GM18507 (cell line): ENCODE measurements around the gene CYP24A1.

ENCODE experiments used
- DNase-seq: peaks from one replicate; pipeline ENCODE4 v3.0.0; 2011; ENCODE audit warnings: low read depth; ENCODE audit not compliant: insufficient read length; ENCODE audit errors: extremely low spot score
- FAIRE-seq: peaks from 2 replicates; lab custom pipeline; 2011; peaks lifted over from hg19 to GRCh38; lab: Jason Lieb, UNC

Gene CYP24A1

DNA sequence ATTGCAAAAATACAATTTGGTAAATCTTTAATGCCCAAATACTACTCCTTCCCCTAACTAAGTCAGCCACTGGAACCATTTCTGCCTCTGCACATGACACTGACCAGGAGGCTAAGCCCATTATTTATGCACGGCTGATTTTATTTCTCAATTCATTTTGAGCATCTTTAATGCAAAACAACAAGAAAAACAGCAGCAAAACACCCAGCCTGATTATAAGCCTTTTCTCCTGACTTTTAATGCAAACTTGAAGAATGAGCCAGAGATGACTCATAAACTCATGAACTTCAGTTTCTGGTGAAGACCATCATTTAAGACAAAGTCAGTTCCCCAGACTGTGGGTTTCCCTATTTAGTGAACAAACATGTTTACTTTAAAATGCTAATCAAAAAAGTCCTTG, 51.6 kb downstream of the CYP24A1 start:
- DNase-seq (no peak), FAIRE-seq (peak; percentile 67)

DNA sequence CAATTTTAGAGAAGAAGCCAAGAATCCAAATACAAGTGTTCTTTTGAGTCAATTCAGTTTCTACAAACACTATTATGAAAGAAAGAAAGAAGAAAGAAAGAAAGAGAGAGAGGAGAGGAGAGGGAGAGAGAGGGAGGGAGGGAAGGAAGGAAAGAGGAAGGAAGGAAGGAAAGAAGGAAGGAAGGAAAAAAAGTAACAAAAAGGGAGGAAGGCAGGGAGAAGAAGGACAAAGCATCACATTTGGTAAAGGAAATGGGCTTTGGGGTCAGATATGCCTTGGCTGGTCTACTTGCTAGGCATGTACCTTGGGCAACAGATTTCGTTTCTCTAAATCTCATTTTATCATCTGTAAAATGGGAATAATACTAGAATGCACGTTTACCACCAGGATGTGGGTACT, 54.0 kb downstream of the CYP24A1 start:
- DNase-seq: no peak
- no peak for FAIRE-seq

DNA sequence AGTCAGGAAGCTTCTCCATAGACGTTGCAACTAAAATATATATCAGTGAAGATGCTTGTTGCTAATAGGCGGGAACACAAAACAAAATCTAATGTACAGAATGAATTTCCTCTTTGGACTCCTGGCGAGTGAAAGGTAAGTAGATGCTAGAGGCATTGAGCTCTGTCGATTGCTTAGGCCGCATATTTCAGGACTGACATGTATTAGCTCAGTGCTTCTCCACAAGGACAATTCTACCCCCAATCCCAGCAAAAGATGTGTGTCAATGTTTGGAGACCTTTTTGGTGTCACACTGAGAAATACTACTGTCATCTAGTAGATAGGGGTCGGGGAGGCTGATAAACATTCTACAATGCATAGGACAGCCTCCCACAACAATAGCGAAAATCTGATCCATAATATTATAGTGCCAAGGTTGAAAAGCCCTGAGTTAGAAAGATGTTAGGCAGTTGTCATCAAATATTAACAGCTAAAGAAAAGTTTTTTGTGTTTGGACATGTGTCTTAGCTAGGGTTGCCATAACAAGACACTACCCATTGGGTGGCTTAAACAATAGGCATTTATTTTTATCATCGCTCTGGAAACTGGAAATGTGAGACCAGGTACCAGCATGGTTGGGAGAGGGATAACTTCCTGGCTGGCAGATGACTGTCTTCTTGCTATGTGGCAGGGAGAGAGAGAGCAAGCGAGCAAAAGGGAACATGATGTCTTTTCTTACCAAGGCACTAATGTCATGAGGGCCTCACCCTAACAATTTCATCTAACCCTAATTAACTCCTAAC, 55.4 kb downstream of the CYP24A1 start:
- FAIRE-seq (no peak), DNase-seq (no peak)

DNA sequence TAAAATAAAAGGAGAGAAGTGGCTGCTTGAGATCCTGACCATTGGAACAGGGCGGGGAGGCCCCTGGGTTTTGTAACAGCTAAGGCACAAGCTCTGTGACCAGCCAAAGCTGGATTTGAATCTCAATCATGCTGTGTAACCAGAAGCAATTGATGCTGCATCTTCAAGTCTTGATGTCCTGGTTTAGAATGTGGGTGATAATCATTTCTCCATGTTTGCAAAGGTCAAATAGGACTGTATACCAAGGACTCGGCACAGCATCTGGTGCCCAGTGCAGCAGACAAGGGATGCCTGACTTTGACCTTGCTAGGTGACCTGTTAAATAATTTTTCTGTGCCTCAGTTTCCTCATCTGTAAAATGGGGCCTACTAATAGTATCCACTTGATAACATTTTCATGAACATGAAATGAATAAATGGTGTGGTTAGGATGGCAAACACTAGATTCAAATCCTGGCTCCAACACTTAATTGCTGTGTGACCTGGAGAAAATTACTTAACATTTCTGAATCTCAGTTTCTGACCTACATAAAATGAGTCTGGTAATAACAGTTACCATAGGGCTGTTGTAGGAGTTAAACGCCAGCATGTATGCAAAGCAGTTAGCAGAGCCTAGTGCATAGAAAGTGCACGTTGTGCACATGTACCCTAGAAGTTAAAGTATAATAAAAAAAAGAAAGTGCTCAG, 57.1 kb downstream of the CYP24A1 start:
- no peak for DNase-seq
- no peak for FAIRE-seq

DNA sequence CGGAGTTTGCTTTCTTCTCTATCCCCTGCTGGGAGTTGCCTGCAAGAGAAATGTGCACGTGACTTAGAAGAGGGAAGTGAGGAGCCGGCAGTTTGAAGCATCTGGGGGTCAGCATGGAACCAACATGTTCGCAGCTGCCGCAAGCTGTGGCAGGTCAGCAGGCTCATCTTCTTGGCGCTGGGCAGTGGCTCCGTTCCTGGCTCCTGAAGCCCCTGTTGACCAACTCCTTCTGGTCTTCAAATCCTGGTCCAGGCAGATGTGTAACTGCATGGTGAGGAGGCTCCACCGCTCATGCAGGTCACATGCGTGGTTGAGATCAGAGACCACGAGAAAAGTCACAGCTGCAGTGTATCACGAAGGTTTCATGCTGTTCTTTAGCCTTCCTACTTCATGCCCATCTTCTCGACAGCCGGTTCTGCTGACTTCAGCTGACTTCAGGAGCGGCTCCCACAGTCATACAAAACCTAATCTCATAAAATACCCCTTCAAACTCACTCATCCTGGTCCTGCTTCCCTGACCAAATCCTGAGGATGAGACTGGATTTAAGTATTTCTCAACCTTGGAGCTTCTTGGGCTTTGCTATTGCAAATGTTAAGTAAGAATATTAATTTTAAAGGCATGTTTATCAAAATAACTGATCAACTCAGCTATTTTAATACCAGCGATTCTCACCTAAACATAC, 58.5 kb downstream of the CYP24A1 start:
- no peak for DNase-seq
- no peak for FAIRE-seq

DNA sequence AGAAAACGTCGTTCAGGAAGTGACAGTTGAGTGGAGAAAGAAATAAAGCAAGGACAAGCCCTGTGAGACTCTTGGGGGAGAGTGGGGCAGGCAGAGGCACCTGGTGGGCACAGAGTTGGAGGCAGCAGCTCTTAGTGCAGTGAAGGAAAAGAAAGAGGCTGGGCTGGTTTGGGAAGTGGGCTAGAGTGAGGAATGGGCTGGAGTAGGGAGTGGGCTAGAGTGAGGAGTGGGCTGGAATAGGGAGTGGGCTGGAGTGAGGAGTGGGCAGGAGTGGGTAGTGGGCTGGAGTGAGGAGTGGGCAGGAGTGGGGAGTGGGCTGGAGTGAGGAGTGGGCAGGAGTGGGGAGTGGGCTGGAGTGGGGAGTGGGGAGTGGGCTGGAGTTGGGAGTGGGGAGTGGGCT, 59.7 kb downstream of the CYP24A1 start:
- no peak for FAIRE-seq
- DNase-seq: no peak

DNA sequence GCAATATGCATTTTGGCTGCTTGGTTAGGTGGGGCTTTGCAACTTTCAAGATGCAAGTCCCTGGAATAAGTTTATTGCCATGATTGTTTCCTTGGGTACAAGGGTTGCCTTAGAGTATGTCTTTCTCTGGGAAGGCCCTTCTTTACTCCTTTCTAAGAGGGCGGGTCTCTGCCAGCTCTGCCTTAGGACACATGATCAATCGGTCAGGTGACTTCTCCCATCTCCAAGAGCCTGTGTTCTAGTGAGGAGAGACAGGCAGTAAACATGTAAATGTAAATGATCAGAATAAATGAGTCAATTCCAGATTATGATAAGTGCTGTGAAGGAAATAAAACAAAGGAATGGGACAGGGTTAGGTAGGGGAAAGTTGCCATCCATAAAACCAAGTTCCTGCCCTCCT, 60.2 kb downstream of the CYP24A1 start:
- FAIRE-seq (no peak), DNase-seq (no peak)

DNA sequence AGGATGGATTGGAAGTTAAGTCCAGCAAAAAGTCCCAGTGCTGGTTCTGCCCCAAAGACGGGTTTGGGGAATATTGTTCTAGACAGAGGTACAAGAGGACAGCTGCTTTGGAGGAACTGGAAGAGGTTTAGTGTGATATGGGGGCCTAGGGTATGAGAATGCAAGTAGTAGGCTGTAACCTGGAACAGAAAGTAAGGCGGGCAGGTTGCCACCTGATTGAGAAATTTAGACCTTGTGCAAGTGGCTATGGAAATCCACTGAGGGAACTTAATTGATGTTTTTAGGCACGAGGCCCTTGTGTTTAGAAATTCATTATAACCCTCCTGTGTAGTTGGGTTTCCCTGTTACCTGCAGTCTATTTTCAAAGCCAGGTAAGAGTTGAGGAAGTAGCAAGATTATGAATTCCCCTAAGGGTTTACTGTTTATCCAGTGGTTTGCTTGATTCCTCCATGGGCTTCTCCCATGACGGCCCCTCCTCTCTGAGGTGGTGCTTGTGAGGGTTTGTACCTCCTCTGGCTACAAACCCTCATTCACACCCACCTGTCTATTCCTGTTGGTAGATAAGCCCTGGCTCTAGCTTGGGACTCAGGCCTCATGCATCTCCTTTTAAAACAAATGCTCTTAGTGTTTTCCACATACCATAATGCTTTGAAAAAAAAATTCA, 61.4 kb downstream of the CYP24A1 start:
- no peak for DNase-seq
- FAIRE-seq: no peak

DNA sequence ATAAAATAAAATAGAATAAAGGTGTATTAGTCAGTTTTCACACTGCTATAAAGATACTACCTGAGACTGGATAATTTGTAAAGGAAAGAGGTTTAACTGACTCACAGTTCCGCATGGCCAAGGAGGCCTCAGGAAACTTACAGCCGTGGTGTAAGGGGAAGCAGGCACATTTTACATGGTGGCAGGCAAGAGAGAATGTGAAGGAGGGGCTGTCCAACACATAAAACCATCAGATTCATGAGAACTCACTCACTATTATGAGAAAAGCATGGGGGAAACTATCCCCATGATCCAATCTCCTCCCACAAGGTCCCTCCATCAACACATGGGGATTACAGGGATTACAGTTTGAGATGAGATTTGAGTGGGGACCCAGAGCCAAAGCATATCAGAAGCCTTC, 62.3 kb downstream of the CYP24A1 start:
- FAIRE-seq (no peak), DNase-seq (no peak)

DNA sequence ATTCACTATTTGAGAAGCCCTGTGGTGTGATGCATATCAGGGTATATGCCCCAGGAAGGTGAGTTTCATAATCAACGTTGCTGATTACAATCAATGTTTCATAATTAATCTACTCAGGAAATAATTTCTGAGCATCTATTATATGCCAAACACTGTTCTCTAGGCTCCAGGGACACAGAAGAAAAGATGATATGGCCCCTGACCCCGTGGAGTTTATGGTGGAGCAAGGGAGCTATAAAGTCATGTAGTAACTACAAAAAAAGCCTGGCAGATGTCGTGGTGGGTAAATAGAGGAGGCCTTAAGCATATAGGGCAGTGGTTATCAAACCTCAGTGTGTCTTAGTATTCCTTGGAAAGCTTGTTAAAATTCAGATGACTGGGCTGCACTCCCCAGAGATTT, 63.3 kb downstream of the CYP24A1 start:
- no peak for FAIRE-seq
- no peak for DNase-seq

DNA sequence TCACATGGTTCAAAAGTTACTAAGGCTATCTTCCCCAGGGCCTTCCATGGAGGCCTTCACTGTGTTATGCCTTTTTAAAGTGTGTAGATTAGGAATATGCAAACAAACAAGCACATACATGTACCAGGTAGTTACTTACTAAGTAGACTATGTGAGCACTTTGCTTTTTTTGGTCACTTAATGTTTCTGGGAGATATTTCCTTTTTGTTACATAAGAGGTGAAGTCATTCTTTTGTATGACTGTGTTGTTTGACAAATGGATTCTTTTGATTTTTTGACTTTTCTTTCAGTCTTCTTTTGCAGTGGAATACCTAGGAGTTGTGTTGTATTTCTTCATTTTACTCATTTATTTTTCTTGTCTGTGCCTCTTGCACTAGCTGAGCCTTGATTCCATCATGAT, 63.7 kb downstream of the CYP24A1 start:
- DNase-seq (no peak), FAIRE-seq (no peak)

DNA sequence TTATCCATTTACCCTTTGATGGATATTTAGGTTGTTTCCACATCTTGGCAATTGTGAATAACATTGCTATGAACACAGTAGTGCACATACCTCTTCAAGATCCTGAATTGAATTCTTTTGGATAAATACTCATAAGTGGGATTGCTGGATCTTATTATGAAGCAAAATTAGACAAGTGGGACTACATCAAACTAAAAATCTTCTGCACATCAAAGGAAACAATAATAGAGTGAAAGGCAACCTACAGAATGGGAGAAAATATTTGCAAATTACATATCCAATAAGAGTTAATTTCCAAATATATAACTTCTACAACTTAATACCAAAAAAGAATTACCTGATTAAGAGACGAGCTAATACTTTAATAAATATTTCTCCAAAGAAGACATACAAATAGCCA, 65.0 kb downstream of the CYP24A1 start:
- no peak for FAIRE-seq
- DNase-seq: no peak

DNA sequence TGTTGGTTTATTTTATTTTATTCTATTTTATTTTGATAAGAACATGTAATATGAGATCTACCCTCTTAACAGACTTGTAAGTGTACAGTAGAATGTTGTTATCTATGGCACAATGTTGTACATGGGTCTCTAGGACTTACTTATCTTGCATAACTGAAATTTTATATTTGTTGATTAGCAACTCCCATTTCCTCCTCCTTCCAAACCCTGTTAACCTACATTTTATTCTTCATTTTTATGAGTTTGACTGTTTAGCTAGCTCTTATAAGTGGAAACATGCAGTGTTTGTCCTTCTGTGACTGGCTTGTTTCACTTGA, 65.5 kb downstream of the CYP24A1 start:
- DNase-seq: no peak
- FAIRE-seq: no peak

DNA sequence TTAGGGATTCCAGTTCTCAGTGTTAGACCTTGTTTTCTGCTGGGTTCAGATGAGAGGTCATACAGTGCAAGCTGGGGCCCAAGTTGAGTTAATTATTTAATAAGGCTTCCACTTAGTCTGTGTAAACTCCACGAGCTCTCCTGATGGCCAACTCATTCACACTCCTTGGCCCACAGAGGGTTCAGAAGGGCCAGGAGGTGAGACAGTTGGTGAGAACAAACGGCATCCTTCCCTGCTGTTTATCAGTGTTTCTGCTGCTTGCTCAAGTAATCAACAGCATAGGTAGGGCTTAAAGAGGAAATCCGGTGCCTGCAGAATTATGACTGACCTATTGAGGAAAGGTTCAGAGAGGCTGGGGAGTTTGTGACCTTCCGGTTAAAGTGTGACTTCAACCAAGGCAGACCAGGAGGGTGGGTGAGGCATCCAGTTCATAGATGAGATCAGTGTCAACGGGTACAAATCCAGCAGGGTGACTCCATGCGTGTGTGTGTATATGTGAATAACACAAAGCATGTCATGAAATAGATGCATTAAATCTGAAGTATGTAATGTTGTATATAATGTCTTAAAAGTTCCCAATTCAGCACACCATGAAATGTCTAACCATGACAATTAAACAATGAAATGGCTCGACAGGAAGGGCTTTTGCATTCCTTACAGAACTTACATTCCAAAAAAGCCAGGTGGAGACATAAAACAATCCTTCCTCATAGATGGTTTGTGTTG, 66.0 kb downstream of the CYP24A1 start:
- DNase-seq (no peak), FAIRE-seq (peak; percentile 56)

DNA sequence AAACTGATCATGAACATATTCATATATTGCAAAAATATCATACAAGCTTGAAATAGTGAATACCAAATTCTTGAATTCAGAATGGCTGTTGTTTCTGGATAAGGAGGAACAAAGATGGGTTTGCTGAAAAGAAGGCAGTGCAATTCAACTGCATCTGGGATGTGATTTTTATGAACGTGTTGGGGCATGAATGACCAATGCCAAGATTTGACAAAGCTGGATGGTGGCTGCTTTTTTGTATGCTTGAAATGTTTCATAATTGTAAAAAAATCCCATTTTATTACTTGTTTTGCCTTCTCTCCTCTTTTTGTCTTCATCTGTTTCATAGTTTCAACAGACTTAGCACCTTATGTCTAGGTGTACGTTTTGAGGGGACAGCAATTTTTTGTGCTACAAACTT, 66.6 kb downstream of the CYP24A1 start:
- FAIRE-seq: no peak
- DNase-seq: no peak

DNA sequence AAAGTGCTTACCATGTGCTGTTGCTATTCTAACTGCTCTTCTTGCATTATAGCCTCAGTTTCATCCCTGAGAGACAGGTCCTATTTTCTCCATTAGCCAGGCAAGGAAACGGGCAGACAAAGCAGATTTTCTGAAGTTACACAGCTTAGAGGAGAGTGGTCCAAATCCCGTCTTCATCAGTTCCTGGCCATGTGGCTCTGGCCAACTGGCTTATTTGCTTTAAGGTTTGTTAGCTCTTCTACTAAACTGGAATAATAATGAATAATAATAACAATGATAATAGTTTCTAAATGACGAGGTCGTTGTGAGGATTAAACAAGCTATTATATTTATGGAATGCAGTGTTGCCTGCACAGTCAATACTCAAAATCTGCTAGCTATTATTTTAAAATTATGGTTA, 67.6 kb downstream of the CYP24A1 start:
- no peak for DNase-seq

DNA sequence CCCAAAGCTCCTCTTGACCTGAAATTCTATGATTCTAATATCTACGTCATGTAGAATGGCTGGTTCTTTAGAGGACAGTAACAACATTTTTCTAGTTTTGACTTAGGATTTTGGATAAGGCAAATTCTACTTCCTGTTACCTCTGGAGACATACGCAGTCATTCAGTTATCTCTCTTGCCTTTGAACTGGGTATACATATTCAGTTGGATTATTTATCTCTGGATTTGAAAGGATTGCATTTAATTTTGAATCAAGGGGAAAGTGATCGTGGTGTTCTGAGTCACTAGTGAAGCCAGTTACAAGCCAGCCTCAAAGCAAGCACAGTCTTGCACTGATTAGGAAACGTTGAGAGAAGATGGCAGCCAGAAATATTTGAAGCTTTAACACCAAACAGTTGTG, 68.1 kb downstream of the CYP24A1 start:
- peak; percentile 31 for FAIRE-seq
- no peak for DNase-seq

More for the DNA sequence above, 67.6 kb downstream of the CYP24A1 start:
- no peak for FAIRE-seq

DNA sequence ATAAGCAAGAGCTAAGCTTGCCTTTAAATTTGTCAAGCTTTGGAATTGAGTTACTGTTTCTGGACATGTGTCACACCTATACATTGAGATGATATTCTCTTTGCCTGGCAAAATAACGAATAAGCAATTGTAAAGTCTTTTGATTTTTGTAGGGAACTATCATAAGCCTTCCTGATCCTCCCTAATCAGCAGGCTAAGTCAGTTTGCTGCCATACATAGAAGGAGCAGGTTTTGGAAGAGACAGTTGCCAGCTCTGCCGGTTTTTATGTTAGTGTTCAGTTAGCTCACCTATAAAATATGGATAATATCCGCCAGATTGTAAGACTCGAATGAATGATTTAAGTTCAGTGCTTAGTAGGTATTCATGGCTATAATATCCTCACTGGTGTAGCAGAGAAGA, 69.0 kb downstream of the CYP24A1 start:
- no peak for FAIRE-seq

DNA sequence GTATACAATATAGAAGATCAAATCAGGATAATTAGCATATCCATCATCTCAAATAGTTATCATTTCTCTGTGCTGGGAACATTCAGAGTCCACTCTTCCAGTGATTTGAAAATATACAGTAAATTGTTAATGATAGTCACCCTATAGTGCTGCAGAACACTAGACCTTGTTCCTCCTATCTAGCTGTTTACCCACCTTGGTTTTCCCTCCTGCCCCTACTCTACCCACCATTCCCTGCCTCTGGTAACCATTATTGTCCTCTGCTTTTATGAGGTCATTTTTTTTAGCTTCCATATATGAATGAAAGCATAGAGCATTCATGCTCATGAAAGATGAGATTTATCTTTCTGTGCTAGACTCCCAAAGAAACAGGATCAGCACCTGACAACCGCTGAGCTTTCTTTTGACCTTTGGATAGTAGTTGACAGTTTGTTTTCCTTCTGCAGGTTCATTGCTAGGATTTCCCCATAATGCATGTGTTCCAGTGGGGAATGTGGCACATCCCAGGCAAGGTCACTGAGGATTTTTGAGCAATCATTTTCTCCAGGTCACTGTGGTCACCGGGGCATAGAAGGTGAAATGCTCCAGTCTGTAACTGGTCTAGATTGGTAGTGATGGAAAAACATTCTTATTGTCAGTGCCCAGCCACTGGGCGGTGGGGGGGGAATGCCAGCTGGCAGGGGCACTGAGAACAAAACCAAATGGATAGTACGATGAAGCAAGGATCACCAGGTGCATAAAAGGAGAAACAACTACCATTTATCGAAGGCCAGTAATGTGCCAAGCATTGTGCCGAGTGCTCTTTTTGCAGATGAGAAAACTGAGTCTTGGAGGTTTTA, 69.8 kb downstream of the CYP24A1 start:
- FAIRE-seq (no peak), DNase-seq (no peak)

More for the DNA sequence above, 69.0 kb downstream of the CYP24A1 start:
- no peak for DNase-seq
